Ishikawa (cell line): ENCODE data around the gene GJB6.

Source experiments
- CEBPB ChIP-seq: IDR thresholded peaks from 2 replicates; pipeline ENCODE4 v1.6.1; 2012
- CREB1 ChIP-seq: IDR thresholded peaks from 2 replicates; pipeline ENCODE4 v1.6.1; 2012; ENCODE audit warnings: low read depth
- EGR1 ChIP-seq: IDR thresholded peaks from 2 replicates; pipeline ENCODE4 v1.6.1; 2012
- EP300 ChIP-seq: IDR thresholded peaks from 2 replicates; pipeline ENCODE4 v1.6.1; 2012; ENCODE audit warnings: borderline replicate concordance
- FOXM1 ChIP-seq: IDR thresholded peaks from 2 replicates; pipeline ENCODE4 v1.6.1; 2012; ENCODE audit warnings: low read depth, borderline replicate concordance
- MAX ChIP-seq: IDR thresholded peaks from 2 replicates; pipeline ENCODE4 v1.6.1; 2012
- NFIC ChIP-seq: IDR thresholded peaks from 2 replicates; pipeline ENCODE4 v1.6.1; 2012
- RAD21 ChIP-seq: IDR thresholded peaks from 2 replicates; pipeline ENCODE4 v1.6.1; 2012; ENCODE audit warnings: low read depth
- REST ChIP-seq: IDR thresholded peaks from 2 replicates; pipeline ENCODE4 v1.6.1; 2012; ENCODE audit warnings: low read depth, mild to moderate bottlenecking
- TAF1 ChIP-seq: IDR thresholded peaks from 2 replicates; pipeline ENCODE4 v1.6.1; 2012; ENCODE audit warnings: low read depth, mild to moderate bottlenecking
- TCF12 ChIP-seq: IDR thresholded peaks from 2 replicates; pipeline ENCODE4 v1.6.1; 2012; ENCODE audit warnings: low read depth
- TEAD4 ChIP-seq: IDR thresholded peaks from 2 replicates; pipeline ENCODE4 v1.6.1; 2012
- USF1 ChIP-seq: IDR thresholded peaks from 2 replicates; pipeline ENCODE4 v1.6.1; 2012
- YY1 ChIP-seq: IDR thresholded peaks from 2 replicates; pipeline ENCODE4 v1.6.1; 2012; ENCODE audit warnings: low read depth
- ZBTB7A ChIP-seq: IDR thresholded peaks from 2 replicates; pipeline ENCODE4 v1.6.1; 2012; ENCODE audit warnings: low read depth

The GJB6 gene

GRCh38 chr13:20270163-20270865, 38.2 kb upstream of the GJB6 start:
- no peak for TF ChIP-seq EP300
- no peak for TF ChIP-seq REST
- TF ChIP-seq ZBTB7A: no peak
- TF ChIP-seq TCF12: no peak
- TF ChIP-seq EGR1: no peak
- no peak for TF ChIP-seq RAD21
- no peak for TF ChIP-seq CEBPB
- TF ChIP-seq TAF1: no peak
- TF ChIP-seq NFIC: no peak
- no peak for TF ChIP-seq CREB1
- TF ChIP-seq MAX: no peak
- no peak for TF ChIP-seq TEAD4
- TF ChIP-seq USF1: no peak
- no peak for TF ChIP-seq FOXM1
- no peak for TF ChIP-seq YY1

GRCh38 chr13:20264271-20265018, 32.3 kb upstream of the GJB6 start:
- TF ChIP-seq ZBTB7A (no peak), NFIC (no peak)

GRCh38 chr13:20263393-20264044, 31.4 kb upstream of the GJB6 start:
- no peak for TF ChIP-seq FOXM1

- TF ChIP-seq CREB1 (no peak), CEBPB (no peak), YY1 (no peak), RAD21 (no peak), USF1 (no peak), EP300 (no peak), MAX (no peak), ZBTB7A (no peak), NFIC (no peak), EGR1 (no peak), FOXM1 (no peak), REST (no peak), TEAD4 (no peak), TAF1 (no peak), TCF12 (no peak)
Observed at GRCh38 chr13:20258963-20259288, 26.8 kb upstream of the GJB6 start.

- TF ChIP-seq ZBTB7A (no peak), EGR1 (no peak), FOXM1 (no peak), USF1 (no peak), TCF12 (no peak), EP300 (no peak), NFIC (no peak), CREB1 (no peak), TEAD4 (no peak), YY1 (no peak), MAX (no peak)
Observed at GRCh38 chr13:20258208-20258962, 26.3 kb upstream of the GJB6 start.
